Stimulated activated CD4-positive, alpha-beta T cell treated with anti-CD3 and anti-CD28 coated beads, Interleukin-15, amount 100 ng/mL, for 48 hours (primary cell): ENCODE measurements around the gene KCNH1.

Experiments
- DNase-seq, 2 donors: peaks; one replicate each; pipeline ENCODE4 v3.0.0-alpha.2; 2020; ENCODE audit warnings: low read depth in 2 of 2

KCNH1 gene

DNA sequence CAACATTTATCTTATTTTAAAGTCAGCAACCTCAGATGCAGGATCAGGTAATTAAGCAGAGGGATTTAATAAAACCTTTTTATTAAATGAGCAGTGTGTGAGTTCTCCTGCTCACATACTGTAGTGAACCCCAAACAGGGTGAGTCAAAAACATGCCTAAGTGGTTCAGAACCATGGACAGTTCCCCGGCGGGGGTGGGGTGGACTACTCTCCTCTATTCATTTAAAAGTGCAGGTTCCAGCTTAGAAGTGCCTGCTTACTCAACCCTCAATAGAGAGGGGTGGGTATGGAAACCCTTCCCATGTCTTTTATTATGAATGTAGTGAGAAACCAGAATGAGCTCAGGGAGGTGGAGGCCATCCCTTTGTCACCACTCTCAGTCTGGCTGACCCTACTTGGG is 407.3 kb downstream of the KCNH1 start:
- peak in 1 of 2 donors; percentile 15 for DNase-seq

DNA sequence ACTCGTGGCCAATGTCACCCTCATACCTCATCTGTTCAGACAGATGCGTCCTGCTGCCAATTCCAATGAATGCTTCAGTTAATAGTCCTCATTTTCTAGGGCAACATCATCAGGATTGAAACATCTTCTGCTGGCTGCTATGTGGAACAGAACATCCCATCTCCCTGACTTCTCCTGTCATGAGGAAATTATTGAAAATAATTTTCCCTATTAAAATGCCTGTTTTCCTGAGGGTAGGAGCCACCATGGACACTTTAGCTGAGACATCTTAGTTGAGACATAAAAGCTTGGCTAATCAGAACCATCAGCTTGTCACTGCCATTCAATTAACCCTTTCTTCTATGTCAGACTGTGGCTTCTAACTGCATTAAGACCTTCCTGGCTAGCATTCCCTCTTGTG is 409.2 kb downstream of the KCNH1 start:
- no peak for DNase-seq

DNA sequence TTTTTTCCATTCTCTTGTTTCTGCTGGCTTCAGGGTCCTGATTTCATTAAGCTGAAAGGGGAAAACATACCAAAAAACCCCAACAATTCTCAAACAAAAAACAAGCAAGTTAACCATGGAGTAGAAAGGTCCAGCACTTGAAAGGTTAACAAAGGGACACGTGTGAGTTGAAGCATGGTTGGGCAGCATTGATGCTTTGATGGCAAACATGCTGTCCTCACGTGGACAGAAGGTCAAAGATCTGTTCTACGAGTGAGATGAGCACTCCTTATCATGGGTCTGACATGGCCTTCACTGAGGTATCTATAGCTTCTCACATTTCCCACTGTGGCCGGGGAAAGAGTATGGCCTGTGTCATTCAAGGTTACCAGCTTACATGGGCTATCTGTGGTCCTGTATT is 410.3 kb downstream of the KCNH1 start:
- no peak for DNase-seq

DNA sequence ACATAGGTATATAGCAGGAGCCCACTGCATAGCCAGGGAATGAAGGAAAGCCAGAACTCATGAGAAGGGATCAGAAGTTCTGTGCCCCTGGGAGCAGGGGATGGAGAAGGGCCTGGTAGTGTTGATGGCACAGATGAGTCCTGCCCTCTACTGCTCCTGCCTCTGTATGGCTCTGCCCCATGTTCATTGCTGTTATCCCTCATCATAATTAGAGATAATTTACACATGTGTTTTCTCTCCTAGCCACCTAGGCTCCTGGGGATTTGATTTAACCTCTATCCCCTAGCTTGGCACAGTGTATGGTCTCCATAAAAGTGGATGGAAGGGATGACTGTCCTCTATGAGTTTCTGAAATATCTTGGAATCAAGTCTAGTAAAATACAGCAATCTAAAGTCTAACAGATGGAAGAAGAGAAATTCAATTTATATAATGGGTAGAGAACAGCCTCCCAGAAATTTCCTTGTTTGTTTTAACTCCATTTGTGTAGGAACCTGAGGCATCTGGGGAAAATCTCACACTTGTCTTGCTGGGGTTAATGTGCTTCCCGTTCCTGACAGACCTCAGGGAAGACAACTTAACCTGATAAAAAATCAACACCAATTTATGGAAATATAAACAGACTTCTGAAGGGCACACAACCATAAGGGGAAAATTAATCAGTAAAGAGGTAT is 411.4 kb downstream of the KCNH1 start:
- no peak for DNase-seq

DNA sequence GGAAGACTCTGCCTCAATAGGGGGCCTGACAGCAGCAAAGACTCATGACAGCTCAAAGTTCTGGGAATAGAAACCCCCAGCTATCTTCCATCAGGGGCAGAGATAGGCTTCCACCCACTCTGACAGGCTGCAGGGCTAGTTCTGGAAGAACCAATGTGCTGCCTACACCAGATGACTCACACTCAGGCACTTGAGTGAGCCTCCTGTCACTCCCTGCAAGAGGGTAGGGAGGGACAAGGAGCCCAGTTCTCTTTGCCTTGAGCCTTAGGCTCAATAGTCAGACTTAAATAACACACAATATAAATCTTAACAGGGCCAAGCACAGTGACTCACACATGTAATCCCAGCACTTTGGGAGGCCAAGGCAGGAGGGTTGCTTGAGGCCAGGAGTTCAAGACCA is 418.9 kb downstream of the KCNH1 start:
- DNase-seq: no peak

DNA sequence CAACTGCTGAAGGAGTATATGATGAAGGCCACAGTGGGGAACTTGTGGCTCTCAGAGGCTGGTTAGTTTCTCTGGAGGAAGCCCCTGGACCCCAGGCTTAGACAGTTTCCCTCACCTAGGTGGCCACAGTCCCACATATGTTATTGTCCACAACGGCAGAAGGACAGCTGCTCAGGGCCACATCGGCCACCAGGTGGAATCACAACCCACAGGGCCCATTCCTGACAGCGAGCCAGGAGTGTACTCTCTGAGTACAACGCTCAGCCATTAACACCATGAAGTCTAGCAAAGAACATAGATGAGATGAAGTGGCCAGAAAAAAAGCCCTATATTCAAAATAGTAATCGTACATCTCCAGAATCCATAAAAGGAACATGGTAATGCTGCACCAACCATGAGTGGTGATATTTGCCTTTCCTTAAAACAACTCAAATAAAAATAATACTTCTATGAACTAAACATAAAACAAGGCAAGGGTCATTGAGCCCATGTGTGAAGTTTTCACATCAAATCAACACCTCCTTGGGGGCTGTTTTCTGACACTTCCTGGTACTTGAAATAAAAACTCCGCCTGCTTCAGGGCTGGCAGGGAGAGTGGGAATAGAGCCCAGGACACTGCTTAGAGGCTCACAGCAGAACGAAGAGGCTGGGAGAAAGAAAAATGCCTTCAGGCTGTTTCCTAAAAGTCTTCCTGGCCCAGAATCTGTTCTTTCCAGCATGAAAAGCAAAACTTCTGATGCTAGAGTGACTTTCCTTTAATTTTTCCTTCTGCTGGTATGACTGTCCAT is 421.9 kb downstream of the KCNH1 start:
- DNase-seq: no peak

DNA sequence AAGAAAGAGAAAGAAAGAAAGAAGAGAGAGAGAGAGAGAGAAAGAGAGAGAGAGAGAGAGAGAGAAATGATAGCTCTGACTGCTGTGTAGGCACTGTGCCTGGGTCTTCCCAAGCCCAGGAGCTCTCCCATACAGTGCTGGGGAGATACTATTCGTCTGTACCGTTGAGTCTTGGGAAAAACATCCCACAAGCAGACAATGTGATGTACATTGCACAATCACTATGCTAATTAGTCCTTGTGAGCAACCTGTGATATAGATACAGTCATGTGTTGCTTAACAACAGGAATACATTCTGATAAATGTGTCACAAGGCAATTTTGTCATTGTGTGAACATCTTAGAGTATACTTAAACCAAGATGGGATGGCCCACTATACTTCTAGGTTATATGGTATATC is 424.2 kb downstream of the KCNH1 start:
- no peak for DNase-seq

DNA sequence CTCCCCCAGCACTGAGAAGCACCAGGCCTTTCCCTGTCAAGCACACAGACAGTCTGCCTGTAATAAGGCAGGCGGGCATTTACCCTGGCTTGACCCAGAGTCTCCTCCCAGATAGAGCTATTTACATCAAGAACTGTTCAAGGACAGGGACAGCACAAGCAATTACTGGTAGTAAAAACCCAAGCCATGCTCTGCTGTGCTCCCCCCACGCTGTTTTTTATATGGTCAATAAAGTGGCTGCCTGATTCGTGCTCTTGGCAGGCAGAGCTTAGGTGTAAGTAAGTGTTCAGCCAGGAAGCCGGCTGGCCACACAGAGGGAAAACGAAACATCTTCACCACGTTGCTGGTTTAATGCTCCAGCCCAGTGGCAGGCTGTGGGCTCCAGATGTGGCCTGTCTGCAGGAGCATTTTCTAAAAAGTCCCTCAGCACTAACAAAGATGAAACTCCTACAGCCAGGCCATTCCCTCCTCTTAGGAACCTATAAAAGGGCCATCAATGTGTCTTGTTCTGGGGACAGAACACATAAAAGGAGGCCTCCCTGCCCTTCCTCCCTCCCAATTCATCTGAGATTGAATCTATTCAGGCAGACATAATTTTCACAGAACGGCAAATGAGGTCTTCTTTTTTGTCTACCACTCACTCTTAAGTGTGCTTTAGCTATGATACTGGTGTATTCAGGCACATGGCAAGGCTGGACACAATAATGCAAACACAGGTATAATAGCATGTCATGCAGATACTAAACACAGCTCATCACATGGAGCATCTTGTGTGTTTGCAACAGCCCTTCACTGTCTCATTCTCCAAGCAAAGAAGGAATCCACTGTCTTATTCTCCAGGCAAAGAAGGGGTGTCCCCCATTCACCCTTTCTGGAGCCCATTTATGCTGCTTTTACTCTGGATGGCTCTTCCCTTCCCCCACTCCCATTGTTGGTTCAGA is 426.4 kb downstream of the KCNH1 start:
- no peak for DNase-seq

DNA sequence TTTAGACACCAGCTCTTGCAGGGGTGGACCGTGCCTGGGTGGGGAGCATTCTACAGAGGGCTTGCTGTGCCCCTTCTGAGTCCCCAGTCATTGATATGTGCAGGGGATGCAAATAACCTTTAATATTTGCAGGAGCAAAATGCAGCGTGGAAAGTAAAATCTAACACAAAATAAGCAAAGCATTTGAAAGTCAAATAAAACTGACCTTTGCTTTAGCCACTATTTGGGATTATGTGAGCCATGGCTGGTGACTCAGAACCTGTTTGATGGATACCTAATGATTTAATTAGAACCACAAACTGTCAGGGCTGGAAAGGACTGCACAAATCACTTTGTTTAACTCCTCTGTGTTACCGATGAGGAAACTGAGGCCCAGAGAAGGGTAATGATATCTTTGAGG is 427.7 kb downstream of the KCNH1 start:
- DNase-seq: no peak

DNA sequence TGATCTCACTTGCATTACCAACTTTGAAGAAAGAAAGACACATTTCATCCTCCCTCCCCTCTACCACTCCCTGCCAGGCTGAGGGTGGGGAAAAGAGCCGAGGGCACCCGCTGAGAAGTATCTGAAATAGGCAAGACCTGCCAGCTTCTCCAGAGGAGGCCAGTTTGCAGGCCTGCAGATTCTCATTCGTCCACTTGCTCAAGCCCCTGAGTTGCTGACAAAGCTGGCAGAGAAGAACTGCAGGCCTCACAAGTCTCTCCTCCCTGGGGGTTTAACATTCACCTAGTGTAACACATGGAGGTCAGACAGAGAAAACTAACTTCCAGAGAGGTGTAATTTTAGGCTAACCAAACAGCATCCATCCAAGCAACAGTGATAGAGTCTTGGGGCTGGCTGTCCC is 428.9 kb downstream of the KCNH1 start:
- DNase-seq: no peak

DNA sequence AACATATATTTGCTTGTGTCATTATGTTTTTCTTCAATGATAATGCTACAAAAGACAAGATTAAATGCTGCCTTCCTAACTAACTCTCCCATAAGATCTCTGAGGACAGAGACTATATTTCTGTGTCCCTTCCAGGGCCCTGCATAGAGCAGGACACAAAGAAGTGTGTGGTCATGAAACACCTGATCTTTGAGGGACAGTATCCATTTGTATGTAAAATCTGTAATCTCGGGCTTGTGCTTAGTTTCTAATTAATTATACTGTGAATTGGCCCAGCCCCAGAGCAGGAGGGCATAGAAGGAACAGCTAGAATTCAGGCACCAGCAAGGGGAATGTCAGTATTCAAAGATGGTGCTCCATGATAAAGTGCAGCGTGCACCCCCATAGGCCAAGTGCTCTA is 430.4 kb downstream of the KCNH1 start:
- DNase-seq: no peak

DNA sequence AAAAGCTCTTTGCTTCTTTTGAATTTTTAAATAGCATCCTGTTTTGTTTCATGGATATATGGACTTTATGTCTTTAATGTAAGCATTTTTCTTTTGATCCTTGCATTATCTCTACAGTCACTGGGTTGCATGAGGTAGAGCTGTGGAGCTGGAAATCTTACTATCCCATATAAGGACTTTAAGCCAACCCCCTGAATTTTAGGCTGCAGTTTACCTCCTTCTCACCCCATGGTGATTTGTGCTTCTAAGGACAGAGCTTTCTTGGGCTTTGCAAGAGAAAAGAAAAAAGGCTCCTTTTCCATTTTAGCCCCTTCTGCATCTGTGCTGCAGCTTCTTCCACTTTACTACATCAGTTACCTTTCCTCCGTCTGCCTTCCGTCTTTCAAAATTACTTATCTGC is 431.4 kb downstream of the KCNH1 start:
- DNase-seq: no peak

DNA sequence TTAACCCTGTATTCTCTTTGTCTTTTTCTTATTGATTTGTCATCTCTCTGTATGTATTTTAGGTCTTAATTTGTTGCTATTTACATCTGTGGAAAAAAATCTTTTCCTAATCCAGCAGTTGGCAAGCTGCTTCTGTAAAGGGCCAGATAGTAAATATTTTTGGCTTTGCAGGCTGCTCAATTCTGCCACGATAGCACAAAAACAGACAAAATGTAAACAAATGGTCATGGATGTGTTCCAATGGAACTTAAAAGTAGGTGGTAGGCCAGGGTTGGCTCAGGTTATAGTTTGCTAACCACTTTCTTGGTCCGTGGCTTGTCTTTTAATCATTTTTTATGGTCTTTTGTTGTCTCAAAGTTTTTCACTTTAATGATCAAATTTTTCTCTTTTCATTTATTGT is 433.4 kb downstream of the KCNH1 start:
- DNase-seq: no peak

DNA sequence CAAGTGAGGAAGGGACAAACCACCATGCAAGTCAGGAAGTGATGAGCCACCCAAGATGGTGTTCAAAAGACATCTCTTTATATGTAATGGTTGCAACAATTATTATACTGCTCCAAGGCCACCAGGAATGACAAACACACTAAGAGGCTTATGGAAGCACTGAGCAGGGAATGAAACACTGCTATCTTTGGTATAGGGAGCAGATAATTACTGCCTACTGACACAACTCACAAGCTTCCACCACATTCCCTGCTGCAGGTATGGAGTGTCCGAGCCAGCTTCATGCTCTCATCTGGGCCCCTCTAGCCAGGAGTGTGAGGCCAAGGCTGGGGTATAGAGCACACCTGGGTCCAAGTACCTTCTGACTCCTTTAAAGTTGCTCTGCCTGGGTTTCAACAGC is 433.9 kb downstream of the KCNH1 start:
- no peak for DNase-seq

DNA sequence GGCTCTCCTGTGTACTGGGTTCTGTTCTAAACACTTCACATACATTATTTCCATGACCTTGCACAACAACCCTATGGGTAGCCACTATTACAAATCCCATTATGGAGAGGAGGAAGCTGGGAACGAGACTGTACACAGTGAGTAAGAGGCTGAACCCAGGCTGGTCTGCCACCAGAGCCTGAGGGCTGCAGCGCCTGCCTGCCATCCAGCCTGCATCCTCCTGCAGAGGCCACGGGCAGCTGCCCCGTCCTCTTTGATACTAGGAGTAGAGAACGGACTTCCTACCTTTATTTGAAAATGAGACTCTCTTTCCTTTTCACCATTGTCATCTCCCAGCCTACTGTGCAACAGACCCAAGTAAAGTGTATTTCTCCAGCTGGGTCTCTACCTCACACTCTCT is 435.3 kb downstream of the KCNH1 start:
- no peak for DNase-seq

DNA sequence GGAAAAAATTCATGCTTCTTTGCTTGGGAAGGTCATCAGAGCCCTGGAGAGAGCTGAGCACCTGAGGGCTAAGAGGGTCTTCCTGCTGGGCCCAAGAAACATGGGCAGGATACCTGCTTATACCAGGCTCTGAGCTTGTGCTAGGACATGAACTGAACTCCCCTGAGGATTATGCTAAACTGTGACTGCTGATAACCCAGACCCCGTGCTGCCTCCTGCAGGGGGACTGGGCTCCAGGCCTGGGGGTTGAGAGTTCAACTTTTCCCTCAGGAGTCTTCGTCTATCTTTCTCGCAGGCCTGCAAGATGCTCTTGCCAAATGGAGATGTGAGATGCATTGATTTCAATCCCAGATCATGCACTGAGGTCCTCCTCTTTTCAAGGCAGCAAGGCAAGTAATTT is 436.8 kb downstream of the KCNH1 start:
- no peak for DNase-seq

DNA sequence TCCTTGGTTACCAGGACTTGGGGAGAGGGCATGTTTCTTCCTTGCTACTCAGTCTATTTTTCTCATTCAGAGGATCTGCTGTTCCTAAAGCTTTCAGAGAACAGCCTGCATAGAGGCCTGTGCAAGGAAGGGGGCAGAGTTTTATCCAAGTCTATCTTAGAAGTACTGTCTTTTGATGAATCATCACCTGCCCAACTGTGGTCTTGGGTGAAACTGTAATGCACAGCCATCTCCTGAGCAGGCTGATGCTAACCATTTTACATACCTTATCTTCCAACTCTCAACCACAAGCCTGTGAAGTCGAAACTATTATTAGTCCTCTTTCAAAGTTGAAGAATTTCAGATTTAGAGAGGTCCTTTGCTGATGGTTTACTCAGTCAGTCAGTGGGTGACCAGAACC is 437.2 kb downstream of the KCNH1 start:
- DNase-seq: no peak

DNA sequence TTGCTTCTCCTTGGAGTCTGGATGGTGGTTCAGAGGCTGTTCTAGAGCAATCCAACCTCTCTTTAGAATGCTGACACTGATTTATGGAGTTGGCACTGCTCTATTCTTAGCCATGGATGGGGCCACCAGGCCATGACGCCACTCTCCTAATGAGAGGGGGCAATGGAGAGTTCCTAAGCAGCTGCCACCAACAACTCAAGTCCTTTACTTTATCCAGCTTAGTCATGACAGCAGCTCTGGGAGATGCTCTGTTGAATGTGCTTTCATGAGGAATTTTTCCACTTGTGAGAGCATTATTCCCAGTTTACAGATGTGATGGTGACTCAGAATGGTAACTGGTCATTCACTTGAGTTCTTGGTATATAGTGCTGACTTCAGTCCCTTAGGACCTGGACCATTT is 438.9 kb downstream of the KCNH1 start:
- no peak for DNase-seq

DNA sequence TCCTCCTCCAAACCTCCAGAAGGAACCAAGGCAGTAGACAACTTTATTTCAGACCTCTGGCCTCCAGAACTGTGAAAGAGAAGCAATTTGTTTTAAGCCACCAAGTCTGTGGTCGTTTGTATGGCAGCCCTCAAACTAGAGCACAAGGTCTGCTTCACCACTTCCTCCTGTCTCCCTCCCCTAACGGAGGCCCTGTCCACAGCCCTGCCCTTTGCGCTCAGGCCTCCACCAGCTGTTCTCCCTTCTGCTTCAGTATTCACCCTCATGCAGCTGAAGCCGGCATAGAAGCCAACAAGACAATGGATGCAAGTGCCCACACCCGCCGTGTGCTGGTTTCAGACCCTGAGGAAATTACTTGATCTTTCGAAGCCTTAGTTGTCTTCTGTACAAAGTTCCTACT is 441.2 kb downstream of the KCNH1 start:
- DNase-seq: no peak

DNA sequence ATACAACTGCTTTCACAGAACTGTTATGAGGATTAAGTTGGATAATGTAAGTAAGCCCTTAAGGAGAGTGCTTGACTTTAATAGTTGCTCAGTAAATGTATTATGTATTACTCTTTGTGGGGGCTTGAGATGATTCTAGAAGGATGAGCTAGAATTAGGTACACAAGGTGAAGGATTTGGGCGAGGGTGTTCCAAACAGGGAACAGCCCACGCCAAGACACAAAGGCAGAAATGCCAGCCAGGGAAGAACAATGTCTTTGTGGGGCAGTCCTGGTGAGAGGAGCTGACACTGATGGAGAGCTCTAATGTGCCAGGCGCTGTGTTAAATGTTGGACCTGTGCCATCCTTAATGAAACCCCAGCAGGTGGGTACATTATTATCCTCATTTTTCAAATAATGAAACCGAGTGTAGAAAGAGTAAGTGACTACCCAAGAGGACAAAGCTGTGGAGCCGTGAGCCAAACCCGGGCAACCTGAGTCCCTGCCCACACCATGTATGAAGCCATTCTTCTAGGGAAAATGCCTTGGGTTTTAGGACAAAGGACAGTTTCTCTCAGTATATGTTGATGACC is 442.8 kb downstream of the KCNH1 start:
- DNase-seq: no peak

DNA sequence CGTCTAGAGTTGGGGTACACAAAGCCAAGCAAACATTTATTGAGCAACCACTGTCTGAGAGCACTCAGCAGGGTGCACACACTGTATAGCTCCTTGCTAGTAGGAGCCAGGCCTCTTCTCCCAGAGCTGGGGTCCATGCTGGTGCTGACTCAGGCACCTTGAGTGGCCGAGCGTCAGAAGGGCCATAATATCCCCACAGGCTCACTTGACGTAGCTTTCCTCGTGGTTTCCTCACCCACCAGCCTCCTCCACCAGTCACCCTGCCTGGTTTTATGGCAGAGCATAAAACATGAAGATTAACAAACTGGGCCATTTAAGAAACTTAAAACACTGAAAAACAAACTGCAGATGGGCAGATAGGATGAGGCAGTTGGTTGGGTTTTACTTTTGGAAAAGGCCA is 443.7 kb downstream of the KCNH1 start:
- no peak for DNase-seq

DNA sequence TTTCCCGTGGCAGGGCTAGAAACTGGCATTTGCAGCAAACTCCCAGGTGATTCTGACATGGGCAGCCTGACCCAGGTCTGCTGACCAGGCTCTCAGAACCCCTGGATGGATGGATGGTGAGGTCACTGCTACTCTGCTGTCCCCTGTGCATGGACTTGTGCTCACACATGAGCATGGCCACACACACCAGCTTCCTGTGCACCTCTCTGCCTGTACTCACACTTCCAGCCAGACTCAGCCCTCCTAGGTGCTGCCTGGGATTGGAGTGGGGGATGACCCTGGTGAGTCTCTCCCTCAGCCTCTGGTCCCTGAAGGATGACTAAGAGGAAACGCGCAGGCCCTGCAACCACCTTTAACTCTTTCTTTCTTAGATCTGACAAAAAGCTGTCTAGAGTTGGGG is 444.1 kb downstream of the KCNH1 start:
- DNase-seq: no peak
